ENCODE measurements around the gene ABCA1. TPM values are rescaled to one million over a fixed set of nuclear protein-coding genes. Genes with fewer than 3 reads are reported as not detected.
"Not testable (repeated sequence)": the region's sequence is repeated elsewhere in the genome, so short reads cannot be mapped to it uniquely, and the experiment has no call there.

The ABCA1 gene
- polyA plus RNA-seq, 1 experiment, result 29.6 TPM

- CTCF ChIA-PET, result no interaction called here
- H3K4me3 ChIP-seq (ENCODE audit: low read depth, low read length), result no peak overlapping the region
- no peak for TF ChIP-seq CTCF (IDR thresholded peaks at IDR 0.05; ENCODE audit: low read depth, low read length)
- no peaks in the 10 kb centered on the region for H3K9me3 ChIP-seq (ENCODE audit: control insufficient read depth, insufficient read depth, low read length)
- POLR2A ChIA-PET, result no interaction called here
- H3K27ac ChIP-seq (ENCODE audit: low read depth, low read length), result no peak overlapping the region
- H3K27me3 ChIP-seq (ENCODE audit: control insufficient read depth, insufficient read depth, low read length), result no peaks in the 10 kb centered on the region
- no peak for DNase-seq (ENCODE audit: low read depth, low spot score)
Observed at GRCh38 chr9:104948277-104948676, 20.3 kb upstream of the ABCA1 start.

GRCh38 chr9:104944871-104945270, 16.9 kb upstream of the ABCA1 start:
- no peaks in the 10 kb centered on the region for H3K27me3 ChIP-seq (ENCODE audit: control insufficient read depth, insufficient read depth, low read length)
- H3K9me3 ChIP-seq (ENCODE audit: control insufficient read depth, insufficient read depth, low read length), result no peaks in the 10 kb centered on the region
- no peak overlapping the region for H3K4me3 ChIP-seq (ENCODE audit: low read depth, low read length)
- CTCF ChIA-PET, result interaction anchor here (0.5 to 1.6 kb wide), 2 partner anchors 18 to 316 kb away, joined by 3 read pairs; no protein-coding TSS in a partner anchor
- DNase-seq (ENCODE audit: low read depth, low spot score), result no peak
- H3K27ac ChIP-seq (ENCODE audit: low read depth, low read length), result no peak overlapping the region
- no peak for TF ChIP-seq CTCF (IDR thresholded peaks at IDR 0.05; ENCODE audit: low read depth, low read length)
- POLR2A ChIA-PET, result interaction anchor here (0.5 kb wide), 2 partner anchors 84 to 119 kb away, joined by 5 to 6 read pairs; no protein-coding TSS in a partner anchor

- no peak for TF ChIP-seq CTCF (IDR thresholded peaks at IDR 0.05; ENCODE audit: low read depth, low read length)
- POLR2A ChIA-PET, result interaction anchor here (0.5 to 0.7 kb wide), 2 partner anchors 8 to 84 kb away, joined by 3 to 6 read pairs; no protein-coding TSS in a partner anchor
- no peak for DNase-seq (ENCODE audit: low read depth, low spot score)
Observed at GRCh38 chr9:104944356-104944755, 16.4 kb upstream of the ABCA1 start.

GRCh38 chr9:104941597-104941996, 13.6 kb upstream of the ABCA1 start:
- no peak for DNase-seq (ENCODE audit: low read depth, low spot score)
- no peak for TF ChIP-seq CTCF (IDR thresholded peaks at IDR 0.05; ENCODE audit: low read depth, low read length)
- CTCF ChIA-PET, result no interaction called here
- Histone ChIP-seq H3K27ac (ENCODE audit: low read depth, low read length) (no peak overlapping the region), H3K4me3 (ENCODE audit: low read depth, low read length) (no peak overlapping the region), H3K9me3 (ENCODE audit: control insufficient read depth, insufficient read depth, low read length) (no peaks in the 10 kb centered on the region), H3K27me3 (ENCODE audit: control insufficient read depth, insufficient read depth, low read length) (no peaks in the 10 kb centered on the region)
- POLR2A ChIA-PET, result no interaction called here

More at GRCh38 chr9:104944356-104944755, 16.4 kb upstream of the ABCA1 start:
- Histone ChIP-seq H3K27ac (ENCODE audit: low read depth, low read length) (no peak overlapping the region), H3K9me3 (ENCODE audit: control insufficient read depth, insufficient read depth, low read length) (no peaks in the 10 kb centered on the region), H3K4me3 (ENCODE audit: low read depth, low read length) (no peak overlapping the region), H3K27me3 (ENCODE audit: control insufficient read depth, insufficient read depth, low read length) (no peaks in the 10 kb centered on the region)
- CTCF ChIA-PET, result interaction anchor here (0.5 kb wide), 1 partner anchor 317 kb away, joined by 3 read pairs; no protein-coding TSS in a partner anchor

GRCh38 chr9:104936291-104936690, 8.3 kb upstream of the ABCA1 start:
- POLR2A ChIA-PET, result interaction anchor here (0.6 kb wide), 1 partner anchor 8 kb away, joined by 3 read pairs; no protein-coding TSS in a partner anchor
- Histone ChIP-seq H3K27ac (ENCODE audit: low read depth, low read length) (no peak overlapping the region), H3K9me3 (ENCODE audit: control insufficient read depth, insufficient read depth, low read length) (no peaks in the 10 kb centered on the region), H3K27me3 (ENCODE audit: control insufficient read depth, insufficient read depth, low read length) (no peaks in the 10 kb centered on the region), H3K4me3 (ENCODE audit: low read depth, low read length) (no peak overlapping the region)
- DNase-seq (ENCODE audit: low read depth, low spot score), result no peak
- CTCF ChIA-PET, result no interaction called here
- TF ChIP-seq CTCF (IDR thresholded peaks at IDR 0.05; ENCODE audit: low read depth, low read length), result no peak

GRCh38 chr9:104935501-104935810, 7.5 kb upstream of the ABCA1 start:
- H3K4me3 ChIP-seq (ENCODE audit: low read depth, low read length), result not testable (repeated sequence)

More at GRCh38 chr9:104935501-104935810, 7.5 kb upstream of the ABCA1 start:
- H3K27me3 ChIP-seq (ENCODE audit: control insufficient read depth, insufficient read depth, low read length); CTCF ChIA-PET; H3K9me3 ChIP-seq (ENCODE audit: control insufficient read depth, insufficient read depth, low read length); POLR2A ChIA-PET; DNase-seq (ENCODE audit: low read depth, low spot score): not testable (repeated sequence)
- H3K27ac ChIP-seq (ENCODE audit: low read depth, low read length), result peak overlapping the region; percentile 2
